ENCODE measurements around the gene CCSER1.
"Not testable (repeated sequence)": the region's sequence is repeated elsewhere in the genome, so short reads cannot be mapped to it uniquely, and the experiment has no call there.

CCSER1 gene

GRCh38 chr4:90456891-90457290 lies 329.7 kb downstream of the CCSER1 start:
- Histone ChIP-seq H3K36me3 (ENCODE audit: insufficient read depth, low read length) (no peaks in the 10 kb centered on the region), H3K9me3 (replicated peaks; ENCODE audit: low read length) (no peaks in the 10 kb centered on the region), H3K4me1 (ENCODE audit: control insufficient read depth, insufficient read depth, low read length) (no peaks in the 10 kb centered on the region), H3K9ac (ENCODE audit: low read depth, low read length) (no peak overlapping the region), H3K4me3 (ENCODE audit: low read length) (no peak overlapping the region), H3K4me2 (ENCODE audit: low read length) (no peak overlapping the region), H3K27me3 (ENCODE audit: control insufficient read depth, insufficient read depth, low read length) (no peaks in the 10 kb centered on the region)

DNA sequence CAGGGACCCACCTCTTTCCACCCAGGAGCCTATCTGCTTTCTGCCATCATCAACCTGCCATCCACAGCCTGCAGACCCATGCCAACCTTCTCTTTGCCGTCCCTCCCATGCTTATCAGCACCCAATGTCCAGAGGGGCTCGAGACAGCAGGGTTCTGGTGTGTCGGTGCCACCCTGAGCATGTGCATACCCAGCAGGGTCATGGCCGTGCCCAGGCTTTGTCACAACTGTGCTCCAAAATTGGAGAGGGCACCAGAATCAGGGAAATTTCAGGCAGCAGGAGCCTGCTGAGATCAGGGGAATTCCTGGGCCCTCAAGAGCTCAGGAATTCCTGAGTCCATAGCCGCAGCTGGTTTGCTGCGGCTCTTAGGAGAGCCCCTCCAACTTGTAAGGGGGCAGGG lies 330.6 kb downstream of the CCSER1 start:
- no peaks in the 10 kb centered on the region for H3K4me1 ChIP-seq (ENCODE audit: control insufficient read depth, insufficient read depth, low read length)
- H3K4me3 ChIP-seq (ENCODE audit: low read length): no peak overlapping the region
- no peaks in the 10 kb centered on the region for H3K9me3 ChIP-seq (replicated peaks; ENCODE audit: low read length)
- no peaks in the 10 kb centered on the region for H3K27me3 ChIP-seq (ENCODE audit: control insufficient read depth, insufficient read depth, low read length)
- H3K36me3 ChIP-seq (ENCODE audit: insufficient read depth, low read length): no peaks in the 10 kb centered on the region
- H3K9ac ChIP-seq (ENCODE audit: low read depth, low read length): no peak overlapping the region
- no peak overlapping the region for H3K4me2 ChIP-seq (ENCODE audit: low read length)

DNA sequence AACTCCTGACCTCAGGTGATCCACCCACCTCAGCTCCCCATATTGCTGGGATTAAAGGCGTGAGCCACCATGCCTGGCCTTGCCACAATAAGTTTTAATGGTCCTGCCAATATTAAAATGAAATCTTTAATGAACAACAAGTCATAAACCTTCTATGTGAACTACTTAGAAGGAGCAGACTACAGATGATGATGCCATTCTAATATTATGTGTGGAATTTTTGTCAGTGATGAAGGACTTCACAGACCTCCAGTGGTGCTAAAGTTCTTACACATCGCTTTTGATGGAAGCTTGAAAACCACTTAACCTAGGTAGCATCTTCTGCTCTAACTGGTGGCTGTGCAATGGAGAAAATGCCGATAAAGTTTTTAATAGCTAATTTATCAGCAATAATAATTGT lies 331.4 kb downstream of the CCSER1 start:
- Histone ChIP-seq H3K27me3 (ENCODE audit: control insufficient read depth, insufficient read depth, low read length) (no peaks in the 10 kb centered on the region), H3K36me3 (ENCODE audit: insufficient read depth, low read length) (no peaks in the 10 kb centered on the region), H3K4me2 (ENCODE audit: low read length) (no peak overlapping the region), H3K9ac (ENCODE audit: low read depth, low read length) (no peak overlapping the region), H3K9me3 (replicated peaks; ENCODE audit: low read length) (no peaks in the 10 kb centered on the region), H3K4me1 (ENCODE audit: control insufficient read depth, insufficient read depth, low read length) (no peaks in the 10 kb centered on the region), H3K4me3 (ENCODE audit: low read length) (no peak overlapping the region)

- Histone ChIP-seq H3K4me3 (ENCODE audit: low read length) (no peak overlapping the region), H3K9me3 (replicated peaks; ENCODE audit: low read length) (peaks cover 3% of the 10 kb centered on the region), H3K9ac (ENCODE audit: low read depth, low read length) (no peak overlapping the region), H3K36me3 (ENCODE audit: insufficient read depth, low read length) (no peaks in the 10 kb centered on the region), H3K4me1 (ENCODE audit: control insufficient read depth, insufficient read depth, low read length) (no peaks in the 10 kb centered on the region), H3K4me2 (ENCODE audit: low read length) (no peak overlapping the region), H3K27me3 (ENCODE audit: control insufficient read depth, insufficient read depth, low read length) (no peaks in the 10 kb centered on the region)
These were observed 347.3 kb downstream of the CCSER1 start for GRCh38 chr4:90474484-90474883.

- Histone ChIP-seq H3K36me3 (ENCODE audit: insufficient read depth, low read length) (no peaks in the 10 kb centered on the region), H3K4me2 (ENCODE audit: low read length) (no peak overlapping the region), H3K27me3 (ENCODE audit: control insufficient read depth, insufficient read depth, low read length) (no peaks in the 10 kb centered on the region), H3K4me3 (ENCODE audit: low read length) (no peak overlapping the region), H3K9me3 (replicated peaks; ENCODE audit: low read length) (peaks cover 3% of the 10 kb centered on the region), H3K9ac (ENCODE audit: low read depth, low read length) (no peak overlapping the region), H3K4me1 (ENCODE audit: control insufficient read depth, insufficient read depth, low read length) (no peaks in the 10 kb centered on the region)
These were observed 348.8 kb downstream of the CCSER1 start for GRCh38 chr4:90476019-90476418.

DNA sequence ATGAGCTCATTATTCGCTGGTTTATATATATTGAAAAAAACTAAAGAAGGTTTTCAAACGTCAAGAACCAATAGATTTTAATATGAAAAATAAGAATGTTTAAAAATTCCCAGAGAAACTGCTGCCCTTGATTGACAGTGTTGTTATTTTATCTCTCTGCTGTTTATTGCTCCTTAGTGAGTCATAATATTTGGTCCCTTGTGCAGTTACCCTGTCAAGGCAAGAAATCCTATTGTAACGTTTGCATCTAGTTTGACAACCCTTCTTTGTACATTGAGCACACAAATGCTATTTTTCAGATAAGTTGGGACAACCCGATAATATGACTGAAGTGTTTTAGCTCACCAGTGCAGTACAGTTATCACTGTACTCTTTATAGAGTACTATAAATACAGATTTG lies 349.4 kb downstream of the CCSER1 start:
- Histone ChIP-seq H3K36me3 (ENCODE audit: insufficient read depth, low read length) (no peaks in the 10 kb centered on the region), H3K4me3 (ENCODE audit: low read length) (no peak overlapping the region), H3K27me3 (ENCODE audit: control insufficient read depth, insufficient read depth, low read length) (no peaks in the 10 kb centered on the region), H3K4me1 (ENCODE audit: control insufficient read depth, insufficient read depth, low read length) (no peaks in the 10 kb centered on the region), H3K9ac (ENCODE audit: low read depth, low read length) (no peak overlapping the region), H3K4me2 (ENCODE audit: low read length) (no peak overlapping the region), H3K9me3 (replicated peaks; ENCODE audit: low read length) (peaks cover 3% of the 10 kb centered on the region)

- not testable (repeated sequence) for H3K9ac ChIP-seq (ENCODE audit: low read depth, low read length); H3K4me1 ChIP-seq (ENCODE audit: control insufficient read depth, insufficient read depth, low read length); H3K4me2 ChIP-seq (ENCODE audit: low read length); H3K4me3 ChIP-seq (ENCODE audit: low read length); H3K27me3 ChIP-seq (ENCODE audit: control insufficient read depth, insufficient read depth, low read length); H3K9me3 ChIP-seq (replicated peaks; ENCODE audit: low read length); H3K36me3 ChIP-seq (ENCODE audit: insufficient read depth, low read length)
These were observed 357.7 kb downstream of the CCSER1 start for GRCh38 chr4:90484894-90485293.

DNA sequence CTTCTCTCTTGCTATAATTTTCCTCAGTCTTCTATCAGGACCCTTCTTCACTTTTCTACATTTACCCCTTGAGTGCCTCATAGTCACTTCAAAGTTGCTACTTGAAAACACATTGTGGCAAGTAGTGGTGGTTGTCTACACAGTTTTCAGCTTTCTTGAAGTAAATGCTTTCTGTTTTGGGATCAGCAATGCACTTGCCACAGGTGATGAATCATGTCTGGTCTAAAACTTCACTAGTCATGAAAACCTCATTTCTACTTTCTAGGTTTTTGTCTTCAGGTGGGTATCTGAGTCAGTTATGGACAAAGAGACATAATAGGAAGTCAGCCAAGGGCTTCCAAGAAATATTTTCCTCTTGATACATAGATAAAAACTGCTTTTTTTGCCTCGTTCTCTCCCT lies 359.2 kb downstream of the CCSER1 start:
- Histone ChIP-seq H3K9ac (ENCODE audit: low read depth, low read length) (no peak overlapping the region), H3K27me3 (ENCODE audit: control insufficient read depth, insufficient read depth, low read length) (no peaks in the 10 kb centered on the region), H3K4me2 (ENCODE audit: low read length) (no peak overlapping the region), H3K36me3 (ENCODE audit: insufficient read depth, low read length) (no peaks in the 10 kb centered on the region), H3K9me3 (replicated peaks; ENCODE audit: low read length) (no peaks in the 10 kb centered on the region), H3K4me3 (ENCODE audit: low read length) (no peak overlapping the region), H3K4me1 (ENCODE audit: control insufficient read depth, insufficient read depth, low read length) (no peaks in the 10 kb centered on the region)

GRCh38 chr4:90495211-90495610 lies 368.0 kb downstream of the CCSER1 start:
- no peaks in the 10 kb centered on the region for H3K27me3 ChIP-seq (ENCODE audit: control insufficient read depth, insufficient read depth, low read length)
- H3K4me2 ChIP-seq (ENCODE audit: low read length): no peak overlapping the region
- no peak overlapping the region for H3K4me3 ChIP-seq (ENCODE audit: low read length)
- no peaks in the 10 kb centered on the region for H3K9me3 ChIP-seq (replicated peaks; ENCODE audit: low read length)
- H3K4me1 ChIP-seq (ENCODE audit: control insufficient read depth, insufficient read depth, low read length): no peaks in the 10 kb centered on the region
- H3K36me3 ChIP-seq (ENCODE audit: insufficient read depth, low read length): no peaks in the 10 kb centered on the region
- no peak overlapping the region for H3K9ac ChIP-seq (ENCODE audit: low read depth, low read length)

- Histone ChIP-seq H3K36me3 (ENCODE audit: insufficient read depth, low read length) (no peaks in the 10 kb centered on the region), H3K9me3 (replicated peaks; ENCODE audit: low read length) (no peaks in the 10 kb centered on the region), H3K4me3 (ENCODE audit: low read length) (no peak overlapping the region), H3K9ac (ENCODE audit: low read depth, low read length) (no peak overlapping the region), H3K27me3 (ENCODE audit: control insufficient read depth, insufficient read depth, low read length) (no peaks in the 10 kb centered on the region), H3K4me2 (ENCODE audit: low read length) (no peak overlapping the region), H3K4me1 (ENCODE audit: control insufficient read depth, insufficient read depth, low read length) (no peaks in the 10 kb centered on the region)
These were observed 368.7 kb downstream of the CCSER1 start for GRCh38 chr4:90495936-90496335.

GRCh38 chr4:90498175-90498574 lies 371.0 kb downstream of the CCSER1 start:
- Histone ChIP-seq H3K4me3 (ENCODE audit: low read length) (no peak overlapping the region), H3K4me2 (ENCODE audit: low read length) (no peak overlapping the region), H3K27me3 (ENCODE audit: control insufficient read depth, insufficient read depth, low read length) (no peaks in the 10 kb centered on the region), H3K36me3 (ENCODE audit: insufficient read depth, low read length) (no peaks in the 10 kb centered on the region), H3K4me1 (ENCODE audit: control insufficient read depth, insufficient read depth, low read length) (no peaks in the 10 kb centered on the region), H3K9ac (ENCODE audit: low read depth, low read length) (no peak overlapping the region), H3K9me3 (replicated peaks; ENCODE audit: low read length) (peaks cover 7% of the 10 kb centered on the region)

DNA sequence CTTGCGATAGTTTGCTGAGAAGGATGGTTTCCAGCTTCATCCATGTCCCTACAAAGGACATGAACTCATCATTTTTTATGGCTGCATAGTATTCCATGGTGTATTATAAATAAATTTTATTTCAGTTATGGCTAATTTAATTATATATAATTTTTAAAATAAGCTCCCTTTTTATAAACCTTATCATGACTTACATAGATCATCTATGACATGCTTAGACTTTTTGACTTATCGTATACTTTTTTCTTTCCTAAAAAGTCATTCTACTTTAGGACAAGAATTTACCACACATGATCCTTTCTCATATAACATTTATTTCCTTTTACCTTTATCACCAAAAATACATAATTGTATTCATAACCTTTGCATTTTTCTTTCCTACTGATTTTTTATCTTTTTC lies 376.5 kb downstream of the CCSER1 start:
- no peaks in the 10 kb centered on the region for H3K36me3 ChIP-seq (ENCODE audit: insufficient read depth, low read length)
- H3K4me2 ChIP-seq (ENCODE audit: low read length): no peak overlapping the region
- H3K9ac ChIP-seq (ENCODE audit: low read depth, low read length): no peak overlapping the region
- H3K27me3 ChIP-seq (ENCODE audit: control insufficient read depth, insufficient read depth, low read length): no peaks in the 10 kb centered on the region
- no peaks in the 10 kb centered on the region for H3K4me1 ChIP-seq (ENCODE audit: control insufficient read depth, insufficient read depth, low read length)
- H3K4me3 ChIP-seq (ENCODE audit: low read length): no peak overlapping the region
- peaks cover 7% of the 10 kb centered on the region for H3K9me3 ChIP-seq (replicated peaks; ENCODE audit: low read length)
